Peyer's patch (tissue), 4 donors: ENCODE data around the gene PIAS4. TPM values are rescaled to one million over a fixed set of nuclear protein-coding genes. Genes with fewer than 3 reads are reported as not detected.
A peak's percentile ranks its signal among the peaks of the same experiment; 100 is the strongest.

Experiments
- DNase-seq, 3 donors: peaks; one replicate each; pipeline ENCODE4 v3.0.0-alpha.2; 2017 to 2019
- H3K27ac ChIP-seq, 4 donors: fragments of 200-600 bp; sonication (generic); one replicate each; pipeline ENCODE4 v1.5.1; 2016 to 2019
- H3K27me3 ChIP-seq, 2 donors: fragments of 200-600 bp; sonication (generic); one replicate each; pipeline ENCODE4 v1.5.1; 2019
- H3K36me3 ChIP-seq, 3 donors: fragments of 200-600 bp; sonication (generic); one replicate each; pipeline ENCODE4 v1.5.1; 2016 to 2019
- H3K4me1 ChIP-seq, 4 donors: fragments of 200-600 bp; sonication (generic); one replicate each; pipeline ENCODE4 v1.5.1; 2016 to 2019
- H3K4me3 ChIP-seq, 4 donors: fragments of 200-600 bp; sonication (generic); 1 replicate in 3 of 4; 2 replicates in 1 of 4; pipeline ENCODE4 v1.5.1; 2016 to 2019; ENCODE audit warnings: mild to moderate bottlenecking in 1 of 4
- H3K9me3 ChIP-seq, 4 donors: fragments of 200-600 bp; sonication (generic); one replicate each; pipeline ENCODE4 v1.5.1; 2016 to 2019; ENCODE audit warnings: mild to moderate bottlenecking in 1 of 4
- CTCF ChIP-seq, 6 experiments: fragments of 450-650 bp in 4 of 6; fragments of 200-600 bp in 2 of 6; sonication (generic) in 1 of 6; IDR thresholded peaks; one replicate each; pipeline ENCODE4 v1.5.1; 2017 to 2019; ENCODE audit warnings: antibody characterized with exemption in 6 of 6, mild to moderate bottlenecking in 3 of 6, moderate library complexity in 1 of 6
- POLR2A ChIP-seq, 2 donors: fragments of 450-650 bp; IDR thresholded peaks; one replicate each; pipeline ENCODE4 v1.5.1; 2017; ENCODE audit warnings: antibody characterized with exemption in 2 of 2, mild to moderate bottlenecking in 2 of 2, moderate library complexity in 2 of 2
- total RNA-seq, 4 donors: library from RNA; depleted of rRNA; stranded (reverse); fragments of >200 nt; gene quantifications; one replicate each; pipeline ENCODE4 v1.1.0, GENCODE V29; 2016

Gene PIAS4
- total RNA-seq, 4 donors from 2014 or later = 15.9 to 47.9 (median 24.2) TPM

- Histone ChIP-seq H3K4me1 (peaks cover 3 to 18% (median 5%) of the 10 kb centered on the region in 4 donors), H3K4me3 (no peak overlapping the region), H3K27ac (no peak overlapping the region), H3K9me3 (no peaks in the 10 kb centered on the region), H3K36me3 (no peaks in the 10 kb centered on the region), H3K27me3 (no peaks in the 10 kb centered on the region)
- TF ChIP-seq CTCF (IDR thresholded peaks at IDR 0.05) = no peak
- no peak for TF ChIP-seq POLR2A (IDR thresholded peaks at IDR 0.05)
- DNase-seq = no peak
Observed at GRCh38 chr19:4075373-4075772, 67.8 kb downstream of the PIAS4 start.

GRCh38 chr19:4077007-4077374 is 69.5 kb downstream of the PIAS4 start:
- peak overlapping the region; percentile 77 to 86 (median 82) for H3K27ac ChIP-seq
- TF ChIP-seq CTCF (IDR thresholded peaks at IDR 0.05) (no peak), POLR2A (IDR thresholded peaks at IDR 0.05) (no peak)

GRCh38 chr19:4077800-4078684 is 70.5 kb downstream of the PIAS4 start:
- Histone ChIP-seq H3K4me3 (peak overlapping the region; percentile 41 to 53 (median 50)), H3K9me3 (no peaks in the 10 kb centered on the region), H3K27me3 (no peaks in the 10 kb centered on the region), H3K27ac (peak overlapping the region; percentile 77 to 86 (median 82)), H3K4me1 (peaks cover 3 to 18% (median 5%) of the 10 kb centered on the region in 4 donors), H3K36me3 (no peaks in the 10 kb centered on the region)
- DNase-seq = peak; percentile 75 to 85 (median 84)
- no peak for TF ChIP-seq CTCF (IDR thresholded peaks at IDR 0.05)
- TF ChIP-seq POLR2A (IDR thresholded peaks at IDR 0.05) = no peak

More at GRCh38 chr19:4077007-4077374, 69.5 kb downstream of the PIAS4 start:
- DNase-seq = no peak
- Histone ChIP-seq H3K36me3 (no peaks in the 10 kb centered on the region), H3K27me3 (no peaks in the 10 kb centered on the region), H3K4me1 (peaks cover 3 to 18% (median 5%) of the 10 kb centered on the region in 4 donors), H3K9me3 (no peaks in the 10 kb centered on the region), H3K4me3 (no peak overlapping the region)

GRCh38 chr19:4080473-4080872 is 72.9 kb downstream of the PIAS4 start:
- peaks cover 11 to 35% (median 16%) of the 10 kb centered on the region in 4 donors for H3K4me1 ChIP-seq
- no peak for DNase-seq
- no peaks in the 10 kb centered on the region for H3K27me3 ChIP-seq
- no peak overlapping the region for H3K27ac ChIP-seq
- H3K36me3 ChIP-seq = no peaks in the 10 kb centered on the region
- no peaks in the 10 kb centered on the region for H3K9me3 ChIP-seq
- TF ChIP-seq POLR2A (IDR thresholded peaks at IDR 0.05) (no peak), CTCF (IDR thresholded peaks at IDR 0.05) (no peak)
- no peak overlapping the region for H3K4me3 ChIP-seq

- no peak for DNase-seq
- Histone ChIP-seq H3K27me3 (no peaks in the 10 kb centered on the region), H3K27ac (no peak overlapping the region), H3K36me3 (no peaks in the 10 kb centered on the region), H3K4me3 (no peak overlapping the region), H3K4me1 (peaks cover 11 to 45% (median 16%) of the 10 kb centered on the region in 4 donors), H3K9me3 (no peaks in the 10 kb centered on the region)
- TF ChIP-seq POLR2A (IDR thresholded peaks at IDR 0.05) (no peak), CTCF (IDR thresholded peaks at IDR 0.05) (no peak)
Observed at GRCh38 chr19:4081441-4082129, 74.0 kb downstream of the PIAS4 start.
